ENCODE measurements around the gene COPG2.
"Not testable (repeated sequence)": the region's sequence is repeated elsewhere in the genome, so short reads cannot be mapped to it uniquely, and the experiment has no call there.

The COPG2 gene

DNA sequence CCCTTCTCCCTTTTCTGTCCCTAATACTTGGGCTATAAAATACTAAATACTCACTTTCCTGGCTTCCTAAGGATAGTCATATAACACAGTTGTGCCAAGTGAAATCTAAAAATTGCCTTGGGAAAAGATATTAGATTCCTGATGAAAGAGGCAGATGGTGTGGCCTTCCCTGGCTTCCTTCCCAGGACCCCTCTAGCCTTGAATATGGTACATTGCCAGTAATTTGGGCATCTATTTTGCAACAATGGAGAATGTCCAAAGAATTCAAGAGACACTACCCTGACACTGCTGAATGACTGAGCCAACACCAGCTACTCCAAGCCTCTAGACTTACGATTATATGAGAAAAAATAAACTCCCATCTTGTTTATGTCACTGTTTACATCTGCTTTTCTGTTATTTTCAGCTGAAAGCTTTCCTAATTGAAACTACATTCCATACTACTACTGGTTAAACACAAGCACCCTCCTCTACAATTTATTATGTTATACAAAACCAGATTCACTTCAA lies 17.9 kb downstream of the COPG2 start:
- no peak for DNase-seq (ENCODE audit: low read depth in 3 of 3)

DNA sequence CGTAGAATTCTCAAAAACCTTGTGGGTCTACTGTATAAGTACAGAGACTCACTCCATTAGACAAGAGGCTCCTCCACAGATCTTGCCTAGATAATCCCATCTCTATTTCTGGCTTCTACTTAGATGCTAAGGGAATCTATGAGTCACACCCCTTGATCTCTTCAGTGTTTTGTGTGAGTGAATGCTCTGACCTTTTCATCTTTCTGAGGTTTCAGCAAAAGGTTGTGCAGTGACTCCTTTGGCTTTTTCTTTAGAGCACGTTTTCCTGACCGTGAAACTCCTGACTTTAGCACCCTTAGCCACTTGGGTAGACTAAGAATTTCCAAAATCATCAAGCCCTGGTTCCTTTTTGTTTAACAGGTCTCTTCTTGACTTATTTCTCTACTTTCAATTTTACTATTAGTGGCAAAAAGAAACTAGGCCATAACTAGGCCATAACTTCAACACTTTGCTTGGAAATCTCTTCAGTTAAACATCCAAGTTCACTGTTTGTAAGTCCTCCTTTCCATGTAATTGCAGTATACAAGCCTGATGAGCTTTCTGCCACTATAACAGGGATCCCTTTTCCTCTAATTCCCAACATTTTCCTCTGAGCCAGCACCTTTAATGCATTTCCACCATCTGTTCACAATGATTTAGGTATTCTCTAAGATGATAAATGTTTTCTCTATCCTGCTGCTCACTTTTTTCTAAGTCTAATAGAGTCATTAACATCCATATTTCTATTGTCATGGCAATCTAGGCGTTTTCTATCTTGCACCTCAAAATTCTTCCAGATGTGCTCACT lies 19.4 kb downstream of the COPG2 start:
- no peak for DNase-seq (ENCODE audit: low read depth in 3 of 3)

DNA sequence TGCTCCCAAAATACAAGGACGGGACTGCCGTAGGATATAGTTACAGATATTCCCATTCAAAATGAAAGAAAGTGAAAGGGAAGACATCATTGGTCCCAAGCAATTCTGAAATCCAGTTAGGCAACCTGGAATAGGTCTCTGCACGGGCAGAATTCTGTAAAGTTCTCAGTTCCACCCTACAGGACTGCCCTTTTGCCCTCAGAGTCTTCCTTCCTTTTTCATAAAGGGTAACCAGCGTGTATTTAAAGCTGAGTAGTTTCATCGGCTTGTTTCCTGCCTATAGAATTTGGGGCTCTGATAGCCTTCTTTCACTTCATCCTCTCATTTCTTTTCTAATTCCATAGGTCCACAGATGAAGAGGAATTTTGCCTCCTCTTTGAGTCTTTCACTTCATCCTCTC lies 20.0 kb downstream of the COPG2 start:
- no peak for DNase-seq (ENCODE audit: low read depth in 3 of 3)

DNA sequence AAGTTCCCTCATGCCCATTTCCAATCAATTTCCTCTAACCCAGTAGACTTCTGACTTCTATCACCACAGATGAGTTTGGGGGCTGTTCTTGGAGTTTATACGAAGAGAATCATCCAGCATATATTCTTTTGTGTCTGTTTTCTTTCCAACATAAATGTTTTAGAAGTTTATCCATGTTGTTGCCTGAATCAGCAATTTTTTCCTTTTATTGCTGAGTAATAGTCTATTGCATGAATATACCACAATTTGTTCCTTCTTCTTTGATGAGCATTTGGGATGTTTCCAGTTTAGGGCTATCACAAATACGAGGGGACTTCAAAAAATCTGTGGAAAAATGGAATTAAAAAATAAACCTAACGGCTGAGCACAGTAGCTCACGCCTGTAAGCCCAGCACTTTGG lies 26.2 kb downstream of the COPG2 start:
- DNase-seq (ENCODE audit: low read depth in 3 of 3) = no peak

DNA sequence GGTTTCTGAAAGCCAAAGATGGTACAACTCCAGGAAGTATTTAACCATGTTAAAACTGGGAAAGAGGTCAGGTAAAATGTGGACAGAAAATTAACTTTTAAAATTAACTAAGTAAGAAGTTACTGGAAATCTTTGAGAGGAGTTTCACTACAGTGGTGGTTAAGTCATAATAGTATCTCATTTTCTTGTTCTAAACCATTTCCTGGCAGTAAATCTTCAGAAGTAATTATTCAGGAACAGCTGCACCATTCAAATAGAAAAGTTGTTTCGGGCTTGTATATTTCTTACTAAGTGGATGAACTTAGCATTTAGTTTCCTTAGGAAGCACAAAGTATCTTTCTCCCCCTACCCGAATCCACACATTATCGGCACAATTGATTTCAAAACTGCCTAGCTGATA lies 27.1 kb downstream of the COPG2 start:
- no peak for DNase-seq (ENCODE audit: low read depth in 3 of 3)

DNA sequence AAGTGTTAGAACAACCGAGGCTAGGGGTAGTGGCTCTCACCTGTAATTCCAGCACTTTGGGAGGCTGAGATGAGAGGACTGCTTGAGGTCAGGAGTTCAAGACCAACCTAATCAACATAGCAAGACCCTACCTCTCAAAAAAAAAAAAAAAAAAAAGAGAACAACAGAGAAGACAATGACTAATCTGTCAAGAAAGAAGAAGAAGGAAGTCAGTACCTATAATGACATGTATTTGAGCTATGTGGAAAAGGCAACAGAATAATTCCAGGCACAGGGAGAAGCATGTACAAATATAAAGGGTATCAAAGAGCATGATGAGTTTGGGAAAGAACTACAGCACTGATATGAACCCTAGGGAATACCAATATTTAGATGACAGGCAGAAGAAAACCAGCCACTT lies 27.5 kb downstream of the COPG2 start:
- no peak for DNase-seq (ENCODE audit: low read depth in 3 of 3)

DNA sequence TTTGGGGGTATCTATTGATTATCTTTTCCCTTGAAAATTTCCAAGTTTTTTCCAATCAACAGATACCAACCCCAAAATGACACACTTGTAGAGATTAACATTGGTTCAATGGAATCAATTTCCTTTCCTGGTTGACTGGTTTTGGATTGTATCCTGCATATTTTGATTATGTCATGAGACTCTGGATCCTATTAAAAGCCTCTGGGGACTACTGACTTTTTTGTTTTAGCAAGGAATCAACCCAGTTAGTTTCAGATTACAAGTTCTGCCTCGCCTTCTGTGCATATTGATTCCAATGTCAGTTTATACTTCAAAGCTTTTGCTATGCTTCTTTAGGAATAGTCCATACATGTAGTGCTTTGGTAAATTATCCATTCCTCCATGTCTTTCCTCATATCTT lies 29.2 kb downstream of the COPG2 start:
- DNase-seq (ENCODE audit: low read depth in 3 of 3) = no peak

DNA sequence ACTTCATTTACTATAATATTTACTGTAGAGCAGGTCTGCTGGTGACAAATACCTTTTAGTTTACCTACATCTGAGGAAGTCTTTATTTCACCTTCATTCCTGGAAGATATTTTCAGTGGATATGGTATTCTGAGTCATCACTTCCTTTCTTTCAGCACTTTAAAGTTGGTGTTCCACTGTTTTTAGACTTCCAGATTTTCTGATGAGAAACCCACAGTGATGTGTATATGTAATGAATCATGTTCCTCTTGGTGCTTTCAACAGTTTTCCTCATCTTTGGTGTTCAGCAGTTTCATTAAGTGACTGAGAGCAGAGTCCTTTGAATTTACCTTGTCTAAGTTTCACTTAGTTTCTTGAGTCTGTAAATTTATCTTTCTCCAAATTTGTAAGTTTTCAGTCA lies 36.4 kb downstream of the COPG2 start:
- DNase-seq (ENCODE audit: low read depth in 3 of 3) = no peak

DNA sequence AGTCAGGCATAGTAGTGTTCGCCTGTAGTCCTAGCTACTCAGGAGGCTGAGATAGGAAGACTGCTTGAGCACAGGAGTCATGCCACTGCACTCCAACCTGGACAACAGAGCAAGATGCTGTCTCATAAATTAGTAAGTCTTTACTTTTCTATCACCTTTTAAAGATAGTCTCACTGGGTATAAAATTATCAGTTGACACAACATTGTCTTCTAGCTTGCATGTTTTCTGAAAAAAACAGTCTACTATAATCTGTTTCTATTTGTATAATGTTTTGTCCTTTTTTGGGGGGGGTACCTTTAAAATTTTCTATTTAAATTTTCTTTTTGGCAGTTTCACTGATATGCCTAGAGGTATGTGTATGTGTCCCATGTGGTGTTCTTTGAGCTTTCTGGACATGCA lies 39.6 kb downstream of the COPG2 start:
- DNase-seq (ENCODE audit: low read depth in 3 of 3) = no peak

DNA sequence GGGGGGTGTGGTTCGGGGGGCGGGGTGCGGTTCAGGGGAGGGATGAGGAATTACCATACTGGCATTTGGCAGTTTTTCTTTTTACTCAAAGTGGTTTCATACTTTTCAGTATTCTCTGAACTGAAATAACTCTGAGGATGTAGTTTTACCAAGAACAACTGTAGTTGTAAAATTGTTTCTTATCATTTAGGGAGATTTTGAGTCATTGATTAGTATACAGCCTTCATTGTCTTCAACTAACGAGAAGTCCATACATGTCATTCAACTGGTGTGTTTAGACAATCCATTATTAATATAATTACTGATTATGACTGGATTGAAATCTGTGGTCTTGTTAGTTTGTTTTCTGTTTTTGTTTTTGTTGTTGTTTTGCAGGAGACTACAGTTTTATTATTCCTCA lies 40.8 kb downstream of the COPG2 start:
- DNase-seq (ENCODE audit: low read depth in 3 of 3) = no peak

DNA sequence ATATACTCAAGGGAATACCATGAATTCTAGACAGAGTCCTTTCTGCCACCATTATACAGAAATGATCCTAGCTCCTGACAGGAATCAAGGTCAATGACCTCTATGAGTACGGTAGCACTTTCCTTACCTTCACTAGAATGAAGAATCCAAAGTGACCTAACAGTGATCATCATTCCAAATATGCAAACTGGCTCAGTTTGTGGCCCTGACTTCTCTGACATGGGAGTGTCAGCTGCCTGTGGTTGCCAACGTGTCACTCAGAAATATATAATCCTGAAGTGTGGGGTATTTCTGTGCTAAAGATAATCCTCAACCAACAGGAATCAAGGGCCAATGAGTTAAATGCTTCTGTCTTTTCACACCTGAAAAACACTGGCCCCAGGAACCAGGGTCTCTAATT lies 45.7 kb downstream of the COPG2 start:
- no peak for DNase-seq (ENCODE audit: low read depth in 3 of 3)

DNA sequence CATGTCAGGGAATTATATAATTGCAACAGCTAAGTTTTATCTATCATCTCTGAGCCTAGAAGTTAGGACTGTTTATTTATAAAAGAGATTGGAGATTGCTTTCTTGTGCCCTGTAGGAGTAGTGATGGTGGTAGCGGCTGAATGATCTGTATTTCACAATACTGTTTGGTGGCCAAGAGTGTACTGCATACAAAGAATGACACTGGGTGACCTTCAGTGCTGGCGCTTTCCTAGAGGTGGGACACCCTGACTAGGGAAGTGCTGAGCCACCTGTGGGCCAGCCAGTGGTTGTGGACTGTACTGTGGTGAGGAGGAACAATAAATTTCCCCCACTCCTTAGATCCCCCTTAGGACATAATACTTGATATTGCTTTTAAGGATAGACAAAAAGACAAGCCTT lies 53.0 kb downstream of the COPG2 start:
- DNase-seq (ENCODE audit: low read depth in 3 of 3) = no peak

DNA sequence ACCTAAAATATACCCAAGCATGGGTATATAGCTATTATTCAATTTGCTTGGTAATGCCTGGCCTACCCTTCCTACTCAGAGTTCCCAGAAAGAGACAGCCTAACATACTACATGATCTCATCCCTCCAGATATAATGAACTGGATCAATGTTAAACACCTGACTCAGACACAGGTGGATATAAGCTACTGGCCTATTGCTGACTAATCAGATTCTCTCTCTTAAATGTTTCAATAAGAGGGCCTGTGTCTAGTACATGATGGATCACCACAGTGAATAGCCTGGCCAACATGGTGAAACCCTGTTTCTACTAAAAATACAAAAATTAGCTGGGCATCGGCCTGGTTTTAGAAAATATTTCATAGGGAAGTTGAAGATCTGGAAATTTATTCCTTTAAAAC lies 54.1 kb downstream of the COPG2 start:
- DNase-seq (ENCODE audit: low read depth in 3 of 3) = no peak

DNA sequence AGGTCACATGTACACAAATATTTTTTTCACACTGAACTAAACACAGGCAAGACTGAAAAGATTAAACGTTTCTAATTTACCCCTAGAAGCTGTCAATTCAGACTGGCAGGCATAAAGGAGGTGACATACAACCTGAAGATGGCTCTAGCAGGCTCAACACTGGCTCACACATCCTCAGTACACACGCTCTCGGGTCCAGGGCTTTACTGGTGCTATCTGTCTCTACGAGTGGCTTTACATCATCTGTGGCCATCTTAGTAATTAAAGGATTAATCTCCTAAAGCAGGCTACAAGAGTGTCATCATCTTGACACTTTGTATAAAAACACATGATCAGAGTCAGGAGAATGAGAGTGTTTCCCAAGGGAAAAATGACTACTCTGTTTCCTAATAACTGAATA lies 57.3 kb downstream of the COPG2 start:
- no peak for DNase-seq (ENCODE audit: low read depth in 3 of 3)

DNA sequence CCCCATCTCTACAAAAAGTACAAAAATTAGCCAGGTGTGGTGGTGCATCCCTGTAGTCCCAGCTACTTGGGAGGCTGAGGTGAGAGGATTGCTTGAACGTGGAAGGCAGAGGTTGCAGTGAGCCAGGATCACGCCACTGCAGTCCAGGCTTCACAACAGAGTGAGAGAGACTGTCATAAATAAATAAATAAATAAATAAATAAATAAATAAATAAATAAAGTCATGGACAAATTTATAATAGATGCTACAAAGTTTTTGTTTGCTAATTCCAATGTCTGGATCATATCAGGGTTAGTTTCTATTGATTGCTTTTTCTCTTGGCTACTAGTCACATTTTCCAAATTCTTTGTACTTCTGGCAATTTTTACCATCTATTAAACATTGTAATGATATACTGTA lies 61.5 kb downstream of the COPG2 start:
- not testable (repeated sequence) for DNase-seq (ENCODE audit: low read depth in 3 of 3)

DNA sequence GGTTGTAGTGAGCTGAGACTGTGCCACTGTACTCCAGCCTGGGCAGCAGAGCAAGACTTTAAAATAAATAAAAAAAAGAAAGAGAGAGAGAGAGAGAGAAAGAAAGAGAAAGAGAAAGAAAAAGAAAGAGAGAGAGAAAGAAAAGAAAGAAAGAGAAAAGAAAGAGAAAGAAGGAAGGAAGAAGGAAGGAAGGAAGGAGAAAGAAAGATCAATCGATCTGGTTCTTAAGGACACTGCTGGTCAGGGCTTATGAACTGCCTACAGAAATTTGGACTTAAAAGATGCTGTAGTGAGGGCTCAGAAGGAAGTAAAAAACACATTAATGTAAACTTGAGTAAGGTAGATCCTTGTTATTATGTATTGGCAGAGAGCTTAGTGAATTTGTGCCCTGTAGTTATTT lies 62.4 kb downstream of the COPG2 start:
- DNase-seq (ENCODE audit: low read depth in 3 of 3) = no peak

DNA sequence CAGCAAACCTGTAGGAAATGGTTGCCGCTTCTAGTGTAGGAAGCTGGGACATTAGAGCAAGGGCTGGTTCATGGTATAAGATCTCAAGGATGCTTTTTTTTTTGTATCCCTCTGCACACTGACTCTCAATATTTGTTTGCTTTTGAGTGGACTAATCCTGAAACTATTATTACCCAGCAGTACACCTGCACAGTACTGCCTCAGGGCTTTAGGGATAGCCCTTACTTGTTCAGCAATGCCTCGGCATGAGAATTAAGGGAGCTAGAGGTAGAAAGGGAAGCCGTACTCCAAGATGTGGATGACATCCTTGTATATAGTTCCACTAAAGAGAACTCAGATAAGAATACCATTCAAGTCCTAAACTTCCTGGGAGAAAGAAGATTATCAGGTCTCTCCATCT lies 70.5 kb downstream of the COPG2 start:
- DNase-seq (ENCODE audit: low read depth in 3 of 3) = no peak

DNA sequence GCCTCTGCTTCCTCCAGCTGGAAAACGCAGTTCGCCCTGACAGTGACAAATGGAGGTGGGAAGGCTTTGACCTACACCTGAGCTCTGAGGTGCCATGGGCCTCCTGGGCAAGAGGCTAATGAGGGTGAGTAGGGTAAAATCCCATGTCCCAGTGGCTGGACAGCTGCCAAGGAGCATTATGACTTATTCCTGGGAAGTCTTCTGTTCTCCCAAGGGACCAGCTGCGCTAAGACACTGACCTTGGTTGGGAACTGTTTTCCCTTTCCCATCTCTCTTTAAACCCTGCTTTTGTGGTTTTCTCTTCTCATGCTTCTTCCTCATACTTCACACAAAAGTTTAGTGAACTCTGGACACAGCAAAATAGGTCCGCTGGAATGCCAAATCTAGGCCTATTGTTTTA lies 72.6 kb downstream of the COPG2 start:
- no peak for DNase-seq (ENCODE audit: low read depth in 3 of 3)

DNA sequence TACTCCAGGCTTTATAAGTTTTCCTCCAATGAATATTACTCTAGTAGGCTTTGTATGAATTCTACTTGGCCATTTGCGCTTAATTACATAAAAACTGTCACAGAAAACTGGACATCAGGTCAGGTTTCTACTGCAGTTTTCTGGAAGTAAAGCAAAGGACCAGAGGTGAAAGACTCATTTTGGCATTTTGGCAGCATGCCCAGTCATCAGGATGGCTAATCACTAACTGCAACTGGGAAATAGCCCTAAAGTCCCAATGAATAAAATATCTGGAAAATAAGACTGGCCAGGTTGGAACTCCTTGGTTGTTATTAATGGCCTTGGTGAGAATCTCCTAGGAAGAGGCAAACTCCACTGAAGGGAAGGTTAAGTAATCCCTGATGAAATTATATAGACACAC lies 75.5 kb downstream of the COPG2 start:
- DNase-seq (ENCODE audit: low read depth in 3 of 3) = no peak

DNA sequence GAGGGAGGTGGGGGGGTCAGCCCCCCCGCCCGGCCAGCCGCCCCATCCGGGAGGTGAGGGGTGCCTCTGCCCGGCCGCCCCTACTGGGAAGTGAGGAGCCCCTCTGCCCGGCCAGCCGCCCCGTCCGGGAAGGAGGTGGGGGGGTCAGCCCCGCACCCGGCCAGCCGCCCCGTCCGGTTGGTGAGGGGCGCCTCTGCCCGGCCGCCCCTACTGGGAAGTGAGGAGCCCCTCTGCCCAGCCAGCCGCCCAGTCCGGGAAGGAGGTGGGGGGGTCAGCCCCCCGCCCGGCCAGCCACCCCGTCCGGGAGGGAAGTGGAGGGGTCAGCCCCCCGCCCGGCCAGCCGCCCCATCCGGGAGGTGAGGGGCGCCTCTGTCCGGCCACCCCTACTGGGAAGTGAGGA lies 77.1 kb downstream of the COPG2 start:
- DNase-seq (ENCODE audit: low read depth in 3 of 3) = not testable (repeated sequence)

DNA sequence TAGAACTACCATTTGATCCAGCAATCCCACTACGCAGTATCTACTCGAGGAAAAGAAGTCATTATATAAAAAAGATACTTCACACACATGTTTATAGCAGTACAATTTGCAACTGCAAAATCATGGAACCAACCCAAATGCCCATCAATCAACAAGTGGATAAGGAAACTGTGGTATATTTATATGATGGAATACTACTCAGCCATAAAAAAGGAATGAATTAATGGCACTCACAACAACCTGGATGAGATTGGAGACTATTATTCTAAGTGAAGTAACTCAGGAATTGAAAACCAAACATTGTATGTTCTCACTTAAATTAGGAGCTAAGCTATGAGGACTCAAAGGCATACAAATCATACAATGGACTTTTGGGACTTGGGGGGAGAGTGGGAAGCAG lies 82.6 kb downstream of the COPG2 start:
- DNase-seq (ENCODE audit: low read depth in 3 of 3) = not testable (repeated sequence)

DNA sequence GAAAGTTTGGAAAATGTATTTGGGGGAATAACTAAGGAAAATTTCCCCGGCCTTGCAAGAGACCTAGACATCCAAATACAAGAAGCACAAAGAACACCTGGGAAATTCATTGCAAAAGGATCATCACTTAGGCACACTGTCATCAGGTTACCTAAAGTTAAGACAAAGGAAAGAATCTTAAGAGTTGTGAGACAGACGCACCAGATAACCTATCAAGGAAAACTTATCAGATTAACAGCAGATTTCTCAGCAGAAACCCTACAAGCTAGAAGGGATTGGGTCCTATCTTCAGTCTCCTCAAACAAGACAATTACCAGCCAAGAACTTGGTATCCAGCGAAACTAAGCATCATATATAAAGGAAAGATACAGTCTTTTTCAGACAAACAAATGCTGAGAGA lies 93.4 kb downstream of the COPG2 start:
- not testable (repeated sequence) for DNase-seq (ENCODE audit: low read depth in 3 of 3)

DNA sequence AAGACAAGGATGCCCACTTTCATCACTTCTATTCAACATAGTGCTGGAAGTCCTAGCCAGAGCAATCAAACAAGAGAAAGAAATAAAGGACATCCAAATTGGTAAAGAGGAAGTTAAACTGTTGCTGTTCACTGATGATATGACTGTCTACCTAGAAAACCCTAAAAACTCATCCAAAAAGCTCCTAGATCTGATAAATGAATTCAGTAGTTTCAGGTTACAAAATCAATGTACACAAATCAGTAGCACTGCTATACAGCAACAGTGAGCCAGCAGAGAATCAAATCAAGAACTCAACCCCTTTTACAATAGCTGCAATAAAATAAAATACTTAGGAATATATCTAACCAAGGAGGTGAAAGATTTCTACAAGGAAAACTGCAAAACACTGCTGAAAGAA lies 98.4 kb downstream of the COPG2 start:
- not testable (repeated sequence) for DNase-seq (ENCODE audit: low read depth in 3 of 3)

DNA sequence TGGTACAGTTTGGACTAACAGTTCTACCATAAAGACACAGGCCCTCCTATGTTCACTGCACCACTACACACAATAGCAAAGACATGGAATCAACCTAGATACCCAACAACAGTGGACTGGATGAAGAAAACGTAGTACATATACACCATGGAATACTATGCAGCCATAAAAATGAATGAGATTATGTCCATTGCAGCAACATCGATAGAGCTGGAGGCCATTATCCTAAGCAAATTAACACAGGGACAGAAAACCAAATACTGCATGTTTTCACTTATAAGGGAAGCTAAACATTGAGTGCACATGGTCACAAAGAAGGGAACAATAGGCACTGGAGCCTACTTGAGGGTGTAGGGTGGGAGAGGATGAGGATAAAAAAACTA lies 101.7 kb downstream of the COPG2 start:
- DNase-seq (ENCODE audit: low read depth in 3 of 3) = no peak

Data from stimulated activated CD4-positive, alpha-beta T cell treated with anti-CD3 and anti-CD28 coated beads, TNF-alpha, amount 100 ng/mL, for 48 hours (primary cell).